AG04450 (cell line): ENCODE measurements around the gene SPRING1. TPM values are rescaled to one million over a fixed set of nuclear protein-coding genes. Genes with fewer than 3 reads are reported as not detected.

Experiments
- CTCF ChIA-PET: fragments of 300-600, 350-600 bp; formaldehyde crosslinking; extraction: SDS; loops from one replicate; lab custom pipeline; 2022; ENCODE audit warnings: antibody characterized with exemption, inconsistent platforms; lab: Charles Lee
- POLR2A ChIA-PET: fragments of 350-600 bp; formaldehyde crosslinking; extraction: SDS; loops from one replicate; lab custom pipeline; 2021; ENCODE audit warnings: antibody characterized with exemption, inconsistent platforms; lab: Yijun Ruan, JAX
- DNase-seq: peaks from one replicate; pipeline ENCODE4 v3.0.0-alpha.2; 2011; ENCODE audit warnings: low read depth, low spot score
- H3K27ac ChIP-seq: one replicate; pipeline ENCODE4 v1.5.1; 2012; ENCODE audit warnings: low read depth, low read length, control low read depth
- H3K27me3 ChIP-seq: one replicate; pipeline ENCODE4 v1.6.0; 2012; ENCODE audit warnings: low read length; ENCODE audit not compliant: control insufficient read depth, insufficient read depth
- H3K4me3 ChIP-seq: 2 replicates; pipeline ENCODE4 v1.5.1; 2011; ENCODE audit warnings: mild to moderate bottlenecking, low read depth, low read length, control low read depth
- H3K9me3 ChIP-seq: 2 replicates; pipeline ENCODE4 v1.5.1; 2012; ENCODE audit warnings: low read length; ENCODE audit not compliant: control insufficient read depth, insufficient read depth
- polyA plus RNA-seq: library from polyadenylated mRNA; depleted of rRNA; stranded (reverse); fragments of >200 nt; gene quantifications from 2 replicates; pipeline ENCODE4 v1.2.3, GENCODE V29; 2011
- TF ChIP-seq, protein P1 (sequence below): IDR thresholded peaks from 2 replicates; pipeline ENCODE4 v1.5.1; 2011; ENCODE audit warnings: low read depth, low read length, control low read depth, inconsistent platforms

The SPRING1 gene
- polyA plus RNA-seq, 1 experiment = 15.5 TPM

DNA sequence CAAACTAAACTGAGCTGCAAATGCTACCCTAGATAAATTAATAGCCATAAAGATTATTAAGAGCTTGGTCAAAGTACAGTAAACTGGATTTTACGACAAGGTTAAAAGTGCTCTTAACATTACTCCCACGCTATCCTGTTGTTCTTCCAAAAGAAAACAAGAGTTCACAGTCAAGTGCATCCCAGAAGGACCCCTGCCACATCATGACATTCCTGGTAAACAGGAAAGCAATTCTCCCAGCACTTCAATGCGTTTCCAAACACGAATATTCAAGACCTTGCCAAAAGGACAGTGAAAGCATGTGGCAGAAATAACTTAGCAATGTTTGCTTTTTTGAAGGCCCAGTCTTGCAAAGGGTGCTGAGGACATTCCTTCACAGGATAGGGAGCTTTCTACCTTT is 11.2 kb downstream of the SPRING1 start:
- no peak for DNase-seq
- Histone ChIP-seq H3K27me3 (no peaks in the 10 kb centered on the region), H3K27ac (no peak overlapping the region), H3K9me3 (no peaks in the 10 kb centered on the region), H3K4me3 (no peak overlapping the region)
- POLR2A ChIA-PET = no interaction called here
- CTCF ChIA-PET = interaction anchor here (1.1 kb wide), 1 partner anchor 156 kb away, joined by 3 read pairs; no protein-coding TSS in a partner anchor
- TF ChIP-seq, protein P1, sequence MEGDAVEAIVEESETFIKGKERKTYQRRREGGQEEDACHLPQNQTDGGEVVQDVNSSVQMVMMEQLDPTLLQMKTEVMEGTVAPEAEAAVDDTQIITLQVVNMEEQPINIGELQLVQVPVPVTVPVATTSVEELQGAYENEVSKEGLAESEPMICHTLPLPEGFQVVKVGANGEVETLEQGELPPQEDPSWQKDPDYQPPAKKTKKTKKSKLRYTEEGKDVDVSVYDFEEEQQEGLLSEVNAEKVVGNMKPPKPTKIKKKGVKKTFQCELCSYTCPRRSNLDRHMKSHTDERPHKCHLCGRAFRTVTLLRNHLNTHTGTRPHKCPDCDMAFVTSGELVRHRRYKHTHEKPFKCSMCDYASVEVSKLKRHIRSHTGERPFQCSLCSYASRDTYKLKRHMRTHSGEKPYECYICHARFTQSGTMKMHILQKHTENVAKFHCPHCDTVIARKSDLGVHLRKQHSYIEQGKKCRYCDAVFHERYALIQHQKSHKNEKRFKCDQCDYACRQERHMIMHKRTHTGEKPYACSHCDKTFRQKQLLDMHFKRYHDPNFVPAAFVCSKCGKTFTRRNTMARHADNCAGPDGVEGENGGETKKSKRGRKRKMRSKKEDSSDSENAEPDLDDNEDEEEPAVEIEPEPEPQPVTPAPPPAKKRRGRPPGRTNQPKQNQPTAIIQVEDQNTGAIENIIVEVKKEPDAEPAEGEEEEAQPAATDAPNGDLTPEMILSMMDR = no peak

DNA sequence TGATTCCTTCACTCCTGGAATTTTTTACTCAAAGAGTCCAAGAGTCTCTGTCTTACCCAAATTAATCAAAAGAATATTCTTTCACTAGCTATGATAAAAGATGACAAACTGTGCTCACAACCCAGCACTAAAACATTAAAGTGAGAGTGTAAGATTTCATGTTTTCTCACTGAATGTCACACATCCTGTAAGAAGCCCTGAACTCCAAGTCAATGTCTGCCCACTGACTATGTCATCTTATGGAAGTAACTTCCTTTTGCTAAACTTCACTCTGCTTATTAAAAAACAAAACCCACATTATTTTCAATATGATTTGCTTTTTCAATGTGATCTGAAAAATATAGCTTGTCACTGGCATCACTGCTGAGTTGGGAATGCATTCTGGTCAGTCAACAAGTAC is 15.6 kb downstream of the SPRING1 start:
- H3K4me3 ChIP-seq = no peak overlapping the region
- no peak for DNase-seq
- ChIA-PET CTCF (interaction anchor here (0.7 to 1.4 kb wide), 2 partner anchors 8 to 645 kb away, joined by 3 read pairs; no protein-coding TSS in a partner anchor), POLR2A (interaction anchor here (0.6 kb wide), 1 partner anchor 425 kb away, joined by 9 read pairs; no protein-coding TSS in a partner anchor)
- no peaks in the 10 kb centered on the region for H3K27me3 ChIP-seq
- TF ChIP-seq, protein P1 = no peak
- no peaks in the 10 kb centered on the region for H3K9me3 ChIP-seq
- H3K27ac ChIP-seq = no peak overlapping the region

GRCh38 chr12:116719731-116720528 is 17.9 kb downstream of the SPRING1 start:
- ChIA-PET CTCF (interaction anchor here (1.4 kb wide), 1 partner anchor 11 kb away, joined by 3 read pairs; no protein-coding TSS in a partner anchor), POLR2A (no interaction called here)
- TF ChIP-seq, protein P1 = no peak
- H3K9me3 ChIP-seq = no peaks in the 10 kb centered on the region
- H3K27me3 ChIP-seq = no peaks in the 10 kb centered on the region
- no peak overlapping the region for H3K27ac ChIP-seq
- no peak for DNase-seq
- no peak overlapping the region for H3K4me3 ChIP-seq

GRCh38 chr12:116718655-116719454 is 19.0 kb downstream of the SPRING1 start:
- no peak overlapping the region for H3K27ac ChIP-seq
- TF ChIP-seq, protein P1 = no peak
- POLR2A ChIA-PET = no interaction called here
- CTCF ChIA-PET = interaction anchor here (1.0 to 1.5 kb wide), 4 partner anchors 9 to 164 kb away, joined by 3 to 6 read pairs (median 4); no protein-coding TSS in a partner anchor
- no peaks in the 10 kb centered on the region for H3K27me3 ChIP-seq
- no peak overlapping the region for H3K4me3 ChIP-seq
- DNase-seq = no peak
- H3K9me3 ChIP-seq = no peaks in the 10 kb centered on the region
